ENCODE data around the gene KDM3A. TPM values are rescaled to one million over a fixed set of nuclear protein-coding genes. Genes with fewer than 3 reads are reported as not detected.
A peak's percentile ranks its signal among the peaks of the same experiment; 100 is the strongest.

Gene KDM3A
- total and polyA plus RNA-seq, 9 of the 15 experiments (the other 6 are each of a cell fraction or from before 2014, with no cell fraction given): 7.5 to 95.4 (median 24.8) TPM

DNA sequence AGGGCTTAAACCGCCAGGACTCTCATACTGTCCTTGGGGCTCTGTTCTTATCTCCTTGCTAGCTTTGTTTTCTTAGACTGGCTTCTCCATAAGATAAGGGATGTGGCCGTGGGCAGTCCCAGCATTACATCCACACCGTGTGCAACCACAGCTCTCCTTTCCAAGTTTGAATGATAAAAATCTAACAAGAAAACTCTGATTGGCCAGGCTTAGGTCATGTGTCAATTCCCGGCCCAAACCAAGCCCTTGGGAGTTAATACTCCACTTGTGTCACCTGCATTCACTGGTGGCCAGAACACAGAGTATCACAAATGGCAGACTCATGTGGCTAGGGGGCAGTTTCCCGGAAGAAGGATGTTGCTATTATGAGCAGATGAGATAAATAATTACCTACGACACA lies 43.2 kb upstream of the KDM3A start (continued):
- TF ChIP-seq, protein P1, sequence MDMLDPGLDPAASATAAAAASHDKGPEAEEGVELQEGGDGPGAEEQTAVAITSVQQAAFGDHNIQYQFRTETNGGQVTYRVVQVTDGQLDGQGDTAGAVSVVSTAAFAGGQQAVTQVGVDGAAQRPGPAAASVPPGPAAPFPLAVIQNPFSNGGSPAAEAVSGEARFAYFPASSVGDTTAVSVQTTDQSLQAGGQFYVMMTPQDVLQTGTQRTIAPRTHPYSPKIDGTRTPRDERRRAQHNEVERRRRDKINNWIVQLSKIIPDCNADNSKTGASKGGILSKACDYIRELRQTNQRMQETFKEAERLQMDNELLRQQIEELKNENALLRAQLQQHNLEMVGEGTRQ (CRISPR knock-in tag; IDR thresholded peaks at IDR 0.05): peak; percentile 73
- TF ChIP-seq SMAD4 (CRISPR knock-in tag; conservative IDR thresholded peaks at IDR 0.05) (0 out of 2 replicates have a peak, but pooled peaks have one; percentile 26), NFYB (IDR thresholded peaks at IDR 0.05; ENCODE audit: extremely low read depth, insufficient read length) (no peak), CHD7 (IDR thresholded peaks at IDR 0.05; ENCODE audit: low read depth, low read length) (no peak), TCF3 (CRISPR knock-in tag; IDR thresholded peaks at IDR 0.05) (peak; percentile 32), TAL1 (IDR thresholded peaks at IDR 0.05) (peak; percentile 65), MECOM (CRISPR knock-in tag; IDR thresholded peaks at IDR 0.05) (no peak), TEAD4 (IDR thresholded peaks at IDR 0.05; ENCODE audit: low read length) (peak; percentile 57; the same call in 1 of the 2 replicates), TEAD4 (CRISPR knock-in tag; IDR thresholded peaks at IDR 0.05; ENCODE audit: borderline replicate concordance) (no peak), CTBP1 (IDR thresholded peaks at IDR 0.05; ENCODE audit: borderline replicate concordance) (peak; percentile 76; the same call in 1 of the 2 replicates), MTA2 (IDR thresholded peaks at IDR 0.05; ENCODE audit: low read depth) (peak; percentile 19; the same call in 1 of the 2 replicates)
- TF ChIP-seq, protein P2, sequence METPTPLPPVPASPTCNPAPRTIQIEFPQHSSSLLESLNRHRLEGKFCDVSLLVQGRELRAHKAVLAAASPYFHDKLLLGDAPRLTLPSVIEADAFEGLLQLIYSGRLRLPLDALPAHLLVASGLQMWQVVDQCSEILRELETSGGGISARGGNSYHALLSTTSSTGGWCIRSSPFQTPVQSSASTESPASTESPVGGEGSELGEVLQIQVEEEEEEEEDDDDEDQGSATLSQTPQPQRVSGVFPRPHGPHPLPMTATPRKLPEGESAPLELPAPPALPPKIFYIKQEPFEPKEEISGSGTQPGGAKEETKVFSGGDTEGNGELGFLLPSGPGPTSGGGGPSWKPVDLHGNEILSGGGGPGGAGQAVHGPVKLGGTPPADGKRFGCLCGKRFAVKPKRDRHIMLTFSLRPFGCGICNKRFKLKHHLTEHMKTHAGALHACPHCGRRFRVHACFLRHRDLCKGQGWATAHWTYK (CRISPR knock-in tag; IDR thresholded peaks at IDR 0.05): peak; percentile 16; the same call in 1 of the 2 replicates
- TF ChIP-seq, protein P3, sequence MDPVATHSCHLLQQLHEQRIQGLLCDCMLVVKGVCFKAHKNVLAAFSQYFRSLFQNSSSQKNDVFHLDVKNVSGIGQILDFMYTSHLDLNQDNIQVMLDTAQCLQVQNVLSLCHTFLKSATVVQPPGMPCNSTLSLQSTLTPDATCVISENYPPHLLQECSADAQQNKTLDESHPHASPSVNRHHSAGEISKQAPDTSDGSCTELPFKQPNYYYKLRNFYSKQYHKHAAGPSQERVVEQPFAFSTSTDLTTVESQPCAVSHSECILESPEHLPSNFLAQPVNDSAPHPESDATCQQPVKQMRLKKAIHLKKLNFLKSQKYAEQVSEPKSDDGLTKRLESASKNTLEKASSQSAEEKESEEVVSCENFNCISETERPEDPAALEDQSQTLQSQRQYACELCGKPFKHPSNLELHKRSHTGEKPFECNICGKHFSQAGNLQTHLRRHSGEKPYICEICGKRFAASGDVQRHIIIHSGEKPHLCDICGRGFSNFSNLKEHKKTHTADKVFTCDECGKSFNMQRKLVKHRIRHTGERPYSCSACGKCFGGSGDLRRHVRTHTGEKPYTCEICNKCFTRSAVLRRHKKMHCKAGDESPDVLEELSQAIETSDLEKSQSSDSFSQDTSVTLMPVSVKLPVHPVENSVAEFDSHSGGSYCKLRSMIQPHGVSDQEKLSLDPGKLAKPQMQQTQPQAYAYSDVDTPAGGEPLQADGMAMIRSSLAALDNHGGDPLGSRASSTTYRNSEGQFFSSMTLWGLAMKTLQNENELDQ (CRISPR knock-in tag; IDR thresholded peaks at IDR 0.05; ENCODE audit: borderline replicate concordance): no peak
